ENCODE data around the gene RPS2.

DNA sequence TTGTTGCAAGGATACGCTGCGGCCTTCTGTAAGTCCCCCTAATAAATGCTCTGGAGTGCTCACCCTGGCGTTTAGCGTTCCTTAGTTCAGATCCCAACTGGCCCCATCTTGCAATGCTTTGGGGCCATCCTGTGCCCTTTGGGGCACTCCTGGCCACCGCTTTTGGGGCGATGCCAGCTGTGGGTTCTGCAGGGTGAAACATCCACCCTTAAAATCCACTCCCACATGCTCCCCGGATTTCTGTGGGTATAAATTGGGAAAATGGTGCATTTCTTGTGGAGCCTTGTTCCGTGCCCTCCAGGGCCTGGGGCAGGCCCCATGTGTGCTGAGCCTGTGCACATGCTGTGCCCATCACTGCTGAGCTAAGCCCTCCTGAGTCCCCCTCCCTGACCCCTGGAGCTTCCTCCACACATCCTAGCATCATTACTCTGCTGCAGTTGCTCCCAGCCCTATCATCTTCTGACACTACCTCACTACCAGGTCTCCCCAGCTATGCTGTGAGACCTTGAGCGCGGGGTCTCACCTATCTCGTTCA, 27.6 kb downstream of the RPS2 start:
- TF ChIP-seq, protein P1, sequence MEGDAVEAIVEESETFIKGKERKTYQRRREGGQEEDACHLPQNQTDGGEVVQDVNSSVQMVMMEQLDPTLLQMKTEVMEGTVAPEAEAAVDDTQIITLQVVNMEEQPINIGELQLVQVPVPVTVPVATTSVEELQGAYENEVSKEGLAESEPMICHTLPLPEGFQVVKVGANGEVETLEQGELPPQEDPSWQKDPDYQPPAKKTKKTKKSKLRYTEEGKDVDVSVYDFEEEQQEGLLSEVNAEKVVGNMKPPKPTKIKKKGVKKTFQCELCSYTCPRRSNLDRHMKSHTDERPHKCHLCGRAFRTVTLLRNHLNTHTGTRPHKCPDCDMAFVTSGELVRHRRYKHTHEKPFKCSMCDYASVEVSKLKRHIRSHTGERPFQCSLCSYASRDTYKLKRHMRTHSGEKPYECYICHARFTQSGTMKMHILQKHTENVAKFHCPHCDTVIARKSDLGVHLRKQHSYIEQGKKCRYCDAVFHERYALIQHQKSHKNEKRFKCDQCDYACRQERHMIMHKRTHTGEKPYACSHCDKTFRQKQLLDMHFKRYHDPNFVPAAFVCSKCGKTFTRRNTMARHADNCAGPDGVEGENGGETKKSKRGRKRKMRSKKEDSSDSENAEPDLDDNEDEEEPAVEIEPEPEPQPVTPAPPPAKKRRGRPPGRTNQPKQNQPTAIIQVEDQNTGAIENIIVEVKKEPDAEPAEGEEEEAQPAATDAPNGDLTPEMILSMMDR (IDR thresholded peaks at IDR 0.05; ENCODE audit: insufficient read depth, low read length) = no peak
- TF ChIP-seq POLR2AphosphoS5 (IDR thresholded peaks at IDR 0.05; ENCODE audit: low read depth) = no peak
- TF ChIP-seq GABPA (IDR thresholded peaks at IDR 0.05; ENCODE audit: low read depth) = no peak
- TF ChIP-seq, protein P2, sequence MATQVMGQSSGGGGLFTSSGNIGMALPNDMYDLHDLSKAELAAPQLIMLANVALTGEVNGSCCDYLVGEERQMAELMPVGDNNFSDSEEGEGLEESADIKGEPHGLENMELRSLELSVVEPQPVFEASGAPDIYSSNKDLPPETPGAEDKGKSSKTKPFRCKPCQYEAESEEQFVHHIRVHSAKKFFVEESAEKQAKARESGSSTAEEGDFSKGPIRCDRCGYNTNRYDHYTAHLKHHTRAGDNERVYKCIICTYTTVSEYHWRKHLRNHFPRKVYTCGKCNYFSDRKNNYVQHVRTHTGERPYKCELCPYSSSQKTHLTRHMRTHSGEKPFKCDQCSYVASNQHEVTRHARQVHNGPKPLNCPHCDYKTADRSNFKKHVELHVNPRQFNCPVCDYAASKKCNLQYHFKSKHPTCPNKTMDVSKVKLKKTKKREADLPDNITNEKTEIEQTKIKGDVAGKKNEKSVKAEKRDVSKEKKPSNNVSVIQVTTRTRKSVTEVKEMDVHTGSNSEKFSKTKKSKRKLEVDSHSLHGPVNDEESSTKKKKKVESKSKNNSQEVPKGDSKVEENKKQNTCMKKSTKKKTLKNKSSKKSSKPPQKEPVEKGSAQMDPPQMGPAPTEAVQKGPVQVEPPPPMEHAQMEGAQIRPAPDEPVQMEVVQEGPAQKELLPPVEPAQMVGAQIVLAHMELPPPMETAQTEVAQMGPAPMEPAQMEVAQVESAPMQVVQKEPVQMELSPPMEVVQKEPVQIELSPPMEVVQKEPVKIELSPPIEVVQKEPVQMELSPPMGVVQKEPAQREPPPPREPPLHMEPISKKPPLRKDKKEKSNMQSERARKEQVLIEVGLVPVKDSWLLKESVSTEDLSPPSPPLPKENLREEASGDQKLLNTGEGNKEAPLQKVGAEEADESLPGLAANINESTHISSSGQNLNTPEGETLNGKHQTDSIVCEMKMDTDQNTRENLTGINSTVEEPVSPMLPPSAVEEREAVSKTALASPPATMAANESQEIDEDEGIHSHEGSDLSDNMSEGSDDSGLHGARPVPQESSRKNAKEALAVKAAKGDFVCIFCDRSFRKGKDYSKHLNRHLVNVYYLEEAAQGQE (IDR thresholded peaks at IDR 0.05; ENCODE audit: insufficient replicate concordance, low read depth) = no peak

Measured in HL-60 (cell line).